ENCODE measurements around the gene KLHL18.
"Not testable (repeated sequence)": the region's sequence is repeated elsewhere in the genome, so short reads cannot be mapped to it uniquely, and the experiment has no call there.

KLHL18 gene

DNA sequence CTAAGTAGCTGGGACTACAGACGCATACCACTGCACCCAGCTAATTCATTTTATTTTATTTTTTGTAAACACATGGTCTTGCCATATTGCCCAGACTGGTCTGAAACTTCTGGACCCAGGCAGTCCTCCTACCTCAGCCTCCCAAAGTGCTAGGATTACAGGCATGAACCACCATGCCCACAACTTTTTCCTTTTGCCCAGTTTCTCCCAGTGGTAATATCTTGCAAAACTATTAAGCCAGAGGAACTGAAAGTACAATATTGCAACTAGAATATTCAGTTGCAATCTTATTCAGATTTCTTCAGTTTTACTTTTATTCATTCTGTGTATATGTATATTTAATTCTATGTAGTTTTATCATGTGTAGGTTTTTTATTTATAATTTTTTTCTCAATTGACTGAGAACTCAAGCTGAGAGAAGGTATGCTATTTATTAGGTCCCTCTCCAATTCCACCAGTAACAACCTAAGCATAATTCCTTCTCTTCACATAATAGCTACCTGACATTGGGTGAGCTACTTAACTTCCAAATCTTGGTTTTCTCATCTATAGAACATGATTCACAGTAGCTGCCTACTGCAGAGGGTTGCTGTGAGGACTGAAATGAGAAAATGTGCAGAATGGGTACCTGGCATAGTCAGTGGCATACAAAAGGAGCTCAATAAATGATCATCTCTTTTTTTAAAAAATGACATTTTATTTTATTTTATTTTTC is 30.8 kb downstream of the KLHL18 start:
- DNase-seq (ENCODE audit: extremely low spot score) = no peak
- ChIA-PET CTCF (interaction anchor here (0.6 to 1.4 kb wide), 4 partner anchors 10 to 825 kb away, joined by 3 to 10 read pairs (median 3); no protein-coding TSS in a partner anchor), POLR2A (interaction anchor here (1.0 kb wide), 1 partner anchor 9 kb away, joined by 3 read pairs; no protein-coding TSS in a partner anchor)
- TF ChIP-seq L3MBTL2 (conservative IDR thresholded peaks at IDR 0.05) = no peak
- TF ChIP-seq ARNT (IDR thresholded peaks at IDR 0.05) = no peak
- TF ChIP-seq HDGF (IDR thresholded peaks at IDR 0.05; ENCODE audit: borderline replicate concordance) = no peak
- TF ChIP-seq SUZ12 (IDR thresholded peaks at IDR 0.05) = no peak
- no peak for TF ChIP-seq TARDBP (IDR thresholded peaks at IDR 0.05)
- no peak for TF ChIP-seq FOXM1 (IDR thresholded peaks at IDR 0.05; ENCODE audit: borderline replicate concordance)
- no peak for TF ChIP-seq ZNF384 (IDR thresholded peaks at IDR 0.05)
- no peak for TF ChIP-seq LEF1 (IDR thresholded peaks at IDR 0.05; ENCODE audit: borderline replicate concordance)
- no peak for TF ChIP-seq CTBP1 (IDR thresholded peaks at IDR 0.05; ENCODE audit: borderline replicate concordance)
- no peak for TF ChIP-seq ELF4 (IDR thresholded peaks at IDR 0.05)

DNA sequence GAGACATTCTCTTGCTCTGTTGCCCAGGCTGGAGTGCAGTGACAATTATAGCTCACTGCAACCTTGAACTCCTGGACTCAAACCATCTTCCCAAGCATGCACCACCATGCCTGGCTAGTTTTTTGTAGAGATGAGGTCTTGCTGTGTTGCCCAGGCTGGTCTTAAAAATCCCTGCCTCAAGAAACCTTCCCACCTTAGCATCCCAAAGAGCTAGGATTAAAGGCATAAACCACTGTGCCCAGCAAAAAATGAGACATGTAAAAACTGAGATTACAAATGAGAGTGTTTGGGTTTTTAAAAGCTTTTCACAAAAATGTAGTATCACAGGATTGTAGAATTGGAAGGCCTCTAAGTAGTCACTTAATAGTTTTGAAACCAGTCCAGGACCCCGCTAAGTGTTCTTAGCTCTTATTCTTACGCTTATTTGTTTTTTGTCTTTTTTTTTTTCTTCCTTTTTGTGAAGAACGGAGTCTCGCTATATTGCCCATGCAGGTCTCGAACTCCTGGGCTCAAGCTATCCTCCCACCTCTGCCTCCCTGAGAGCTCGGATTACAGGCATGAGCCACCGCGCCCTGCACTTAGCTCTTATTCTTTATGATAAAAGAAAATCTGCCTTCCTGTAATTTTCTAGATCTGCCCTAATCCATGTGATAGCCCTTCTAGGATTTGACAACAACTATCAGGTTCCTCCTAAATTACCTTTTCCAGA is 31.5 kb downstream of the KLHL18 start:
- CTCF ChIA-PET = interaction anchor here (0.6 to 1.4 kb wide), 4 partner anchors 9 to 826 kb away, joined by 3 to 10 read pairs (median 3); no protein-coding TSS in a partner anchor
- TF ChIP-seq BHLHE40 (IDR thresholded peaks at IDR 0.05; ENCODE audit: borderline replicate concordance) = no peak
- TF ChIP-seq CTBP1 (IDR thresholded peaks at IDR 0.05; ENCODE audit: borderline replicate concordance) = no peak
- no peak for TF ChIP-seq SUZ12 (IDR thresholded peaks at IDR 0.05)
- TF ChIP-seq ARNT (IDR thresholded peaks at IDR 0.05) = no peak
- no peak for TF ChIP-seq LEF1 (IDR thresholded peaks at IDR 0.05; ENCODE audit: borderline replicate concordance)
- TF ChIP-seq TARDBP (IDR thresholded peaks at IDR 0.05) = no peak
- POLR2A ChIA-PET = interaction anchor here (1.0 kb wide), 1 partner anchor 10 kb away, joined by 3 read pairs; no protein-coding TSS in a partner anchor
- DNase-seq (ENCODE audit: extremely low spot score) = no peak

DNA sequence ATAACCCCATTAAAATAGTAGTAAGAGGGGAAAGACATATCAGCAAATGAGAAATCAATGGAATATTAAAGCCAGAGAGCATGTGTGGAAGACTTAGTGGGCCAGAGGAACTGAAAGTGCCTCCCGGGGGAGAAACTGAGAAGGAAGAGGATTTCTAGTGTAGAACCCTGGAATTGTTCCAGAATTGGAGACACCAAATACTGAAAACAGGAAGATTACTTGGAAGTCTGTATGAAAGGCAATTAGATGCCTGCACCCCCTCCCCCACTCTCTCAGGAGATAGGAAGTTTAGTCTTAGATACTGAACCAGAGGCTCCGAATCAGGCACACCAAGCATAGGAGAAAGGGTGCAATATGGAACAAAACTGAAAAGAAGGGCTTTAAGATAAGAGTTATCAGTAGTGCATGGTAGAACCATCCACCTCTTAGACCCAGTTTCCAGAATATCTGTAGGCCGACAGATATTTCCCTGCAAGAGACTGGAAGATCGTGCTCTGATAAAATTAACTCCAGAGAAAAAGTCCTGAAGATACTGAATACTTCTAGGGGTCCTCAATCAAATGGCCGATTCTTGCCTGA is 32.4 kb downstream of the KLHL18 start:
- POLR2A ChIA-PET = no interaction called here

DNA sequence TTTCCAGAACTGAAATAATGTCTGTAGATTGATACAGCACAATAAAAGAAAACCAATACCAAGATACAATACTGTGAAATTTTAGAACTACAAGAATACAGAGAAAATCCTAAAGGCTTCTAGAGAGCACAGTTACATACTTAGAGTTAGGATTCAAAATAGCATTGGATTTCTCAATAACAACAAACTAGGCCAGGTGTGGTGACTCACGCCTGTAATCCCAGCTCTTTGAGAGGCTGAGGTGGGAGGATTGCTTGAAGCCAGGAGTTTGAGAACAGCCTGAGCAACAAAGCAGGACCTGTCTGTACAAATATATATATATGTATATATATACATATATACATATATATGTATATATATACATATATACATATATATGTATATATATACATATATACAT is 33.4 kb downstream of the KLHL18 start:
- POLR2A ChIA-PET; DNase-seq (ENCODE audit: extremely low spot score); CTCF ChIA-PET: not testable (repeated sequence)

More for the DNA sequence above, 32.4 kb downstream of the KLHL18 start:
- no peak for TF ChIP-seq FOXM1 (IDR thresholded peaks at IDR 0.05; ENCODE audit: borderline replicate concordance)
- TF ChIP-seq ARNT (IDR thresholded peaks at IDR 0.05) = no peak
- TF ChIP-seq SP1 (IDR thresholded peaks at IDR 0.05) = no peak
- no peak for TF ChIP-seq L3MBTL2 (conservative IDR thresholded peaks at IDR 0.05)
- no peak for TF ChIP-seq LEF1 (IDR thresholded peaks at IDR 0.05; ENCODE audit: borderline replicate concordance)
- TF ChIP-seq FOXK2 (IDR thresholded peaks at IDR 0.05) = no peak
- no peak for TF ChIP-seq CTBP1 (IDR thresholded peaks at IDR 0.05; ENCODE audit: borderline replicate concordance)
- TF ChIP-seq ZNF384 (IDR thresholded peaks at IDR 0.05) = no peak
- no peak for TF ChIP-seq FOXA1 (IDR thresholded peaks at IDR 0.05)
- TF ChIP-seq, protein P1, sequence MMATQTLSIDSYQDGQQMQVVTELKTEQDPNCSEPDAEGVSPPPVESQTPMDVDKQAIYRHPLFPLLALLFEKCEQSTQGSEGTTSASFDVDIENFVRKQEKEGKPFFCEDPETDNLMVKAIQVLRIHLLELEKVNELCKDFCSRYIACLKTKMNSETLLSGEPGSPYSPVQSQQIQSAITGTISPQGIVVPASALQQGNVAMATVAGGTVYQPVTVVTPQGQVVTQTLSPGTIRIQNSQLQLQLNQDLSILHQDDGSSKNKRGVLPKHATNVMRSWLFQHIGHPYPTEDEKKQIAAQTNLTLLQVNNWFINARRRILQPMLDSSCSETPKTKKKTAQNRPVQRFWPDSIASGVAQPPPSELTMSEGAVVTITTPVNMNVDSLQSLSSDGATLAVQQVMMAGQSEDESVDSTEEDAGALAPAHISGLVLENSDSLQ (IDR thresholded peaks at IDR 0.05) = no peak
- no peak for TF ChIP-seq NFRKB (IDR thresholded peaks at IDR 0.05)
- no peak for TF ChIP-seq TARDBP (IDR thresholded peaks at IDR 0.05)
- no peak for TF ChIP-seq SUZ12 (IDR thresholded peaks at IDR 0.05)
- CTCF ChIA-PET = interaction anchor here (1.4 kb wide), 1 partner anchor 9 kb away, joined by 10 read pairs; no protein-coding TSS in a partner anchor
- no peak for DNase-seq (ENCODE audit: extremely low spot score)

DNA sequence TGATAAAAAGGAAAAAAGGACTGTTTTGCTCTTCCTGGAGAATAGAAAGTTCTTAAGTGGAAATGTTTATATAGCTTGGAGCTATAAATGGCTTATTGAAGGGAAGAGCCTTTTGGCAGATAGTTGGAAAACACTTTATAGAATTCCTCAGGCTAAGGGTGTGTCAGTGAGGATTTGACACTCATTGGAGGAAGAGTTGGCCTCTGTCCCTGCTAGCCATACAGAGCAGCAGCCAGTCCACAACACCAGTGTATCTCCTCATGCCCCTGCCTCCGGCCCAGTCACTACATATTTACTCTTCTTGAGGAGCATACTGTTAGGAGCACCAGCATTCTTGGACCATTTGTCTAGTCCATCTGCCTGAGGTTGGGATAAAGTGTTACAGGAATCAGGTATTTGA is 36.2 kb downstream of the KLHL18 start:
- DNase-seq (ENCODE audit: extremely low spot score) = no peak
- POLR2A ChIA-PET = no interaction called here
- TF ChIP-seq SUZ12 (IDR thresholded peaks at IDR 0.05) (no peak), NFRKB (IDR thresholded peaks at IDR 0.05) (no peak), ELF4 (IDR thresholded peaks at IDR 0.05) (no peak), BHLHE40 (IDR thresholded peaks at IDR 0.05; ENCODE audit: borderline replicate concordance) (no peak), SP1 (IDR thresholded peaks at IDR 0.05) (no peak), HDGF (IDR thresholded peaks at IDR 0.05; ENCODE audit: borderline replicate concordance) (no peak), L3MBTL2 (conservative IDR thresholded peaks at IDR 0.05) (no peak), ZNF384 (IDR thresholded peaks at IDR 0.05) (no peak), LEF1 (IDR thresholded peaks at IDR 0.05; ENCODE audit: borderline replicate concordance) (no peak), FOXM1 (IDR thresholded peaks at IDR 0.05; ENCODE audit: borderline replicate concordance) (no peak), ARNT (IDR thresholded peaks at IDR 0.05) (no peak), TARDBP (IDR thresholded peaks at IDR 0.05) (no peak), FOXK2 (IDR thresholded peaks at IDR 0.05) (no peak), CTBP1 (IDR thresholded peaks at IDR 0.05; ENCODE audit: borderline replicate concordance) (no peak)
- TF ChIP-seq, protein P1 (IDR thresholded peaks at IDR 0.05) = no peak
- CTCF ChIA-PET = no interaction called here

DNA sequence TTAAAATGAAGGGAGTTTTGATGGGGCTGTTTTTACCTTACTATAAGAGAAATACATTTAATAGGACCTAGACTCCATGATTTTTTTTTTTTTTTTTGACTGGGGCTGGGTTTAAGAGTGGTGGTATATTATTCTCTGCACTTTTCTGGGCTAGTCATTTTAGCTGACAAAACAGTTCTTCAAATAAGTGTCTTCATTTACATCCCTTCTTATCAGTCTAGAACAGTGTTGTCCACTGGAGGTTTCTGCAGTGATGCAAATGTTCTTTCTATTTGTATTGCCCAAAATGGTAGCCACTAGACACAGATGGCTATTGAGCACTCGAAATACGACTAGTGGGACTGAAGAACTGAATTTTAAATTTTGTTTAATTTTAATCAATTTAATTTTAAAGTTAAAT is 37.2 kb downstream of the KLHL18 start:
- no peak for DNase-seq (ENCODE audit: extremely low spot score)
- CTCF ChIA-PET = no interaction called here
- POLR2A ChIA-PET = no interaction called here
- TF ChIP-seq HDGF (IDR thresholded peaks at IDR 0.05; ENCODE audit: borderline replicate concordance) (no peak), NFRKB (IDR thresholded peaks at IDR 0.05) (no peak)
- TF ChIP-seq, protein P1 (IDR thresholded peaks at IDR 0.05) = no peak
